Omental fat pad (tissue), 4 donors: Measurements from ENCODE around the gene ZSWIM7. TPM values are rescaled to one million over a fixed set of nuclear protein-coding genes. Genes with fewer than 3 reads are reported as not detected.
A peak's percentile ranks its signal among the peaks of the same experiment; 100 is the strongest.
"Not testable (repeated sequence)": the region's sequence is repeated elsewhere in the genome, so short reads cannot be mapped to it uniquely, and the experiment has no call there.

ENCODE experiments used
- ATAC-seq: fragments of 150-250 bp; one replicate; pipeline ENCODE4 v1.9.1; 2016; ENCODE audit warnings: mild to moderate bottlenecking, moderate library complexity; ENCODE audit not compliant: low FRiP score
- DNase-seq: peaks from one replicate; pipeline ENCODE4 v3.0.0-alpha.2; 2019; ENCODE audit warnings: low spot score
- total RNA-seq, 4 donors: library from RNA; depleted of rRNA; stranded (reverse); fragments of >200 nt; gene quantifications; one replicate each; pipeline ENCODE4 v1.1.0, GENCODE V29; 2016
- TF ChIP-seq, protein P1 (sequence below), 3 donors: fragments of 450-650 bp; IDR thresholded peaks; one replicate each; pipeline ENCODE4 v1.5.1; 2016 to 2017; ENCODE audit warnings: antibody characterized with exemption in 3 of 3, mild to moderate bottlenecking in 3 of 3, moderate library complexity in 2 of 3

ZSWIM7 gene
- total RNA-seq, 4 donors from 2014 or later: 8.6 to 34.0 (median 20.4) TPM

DNA sequence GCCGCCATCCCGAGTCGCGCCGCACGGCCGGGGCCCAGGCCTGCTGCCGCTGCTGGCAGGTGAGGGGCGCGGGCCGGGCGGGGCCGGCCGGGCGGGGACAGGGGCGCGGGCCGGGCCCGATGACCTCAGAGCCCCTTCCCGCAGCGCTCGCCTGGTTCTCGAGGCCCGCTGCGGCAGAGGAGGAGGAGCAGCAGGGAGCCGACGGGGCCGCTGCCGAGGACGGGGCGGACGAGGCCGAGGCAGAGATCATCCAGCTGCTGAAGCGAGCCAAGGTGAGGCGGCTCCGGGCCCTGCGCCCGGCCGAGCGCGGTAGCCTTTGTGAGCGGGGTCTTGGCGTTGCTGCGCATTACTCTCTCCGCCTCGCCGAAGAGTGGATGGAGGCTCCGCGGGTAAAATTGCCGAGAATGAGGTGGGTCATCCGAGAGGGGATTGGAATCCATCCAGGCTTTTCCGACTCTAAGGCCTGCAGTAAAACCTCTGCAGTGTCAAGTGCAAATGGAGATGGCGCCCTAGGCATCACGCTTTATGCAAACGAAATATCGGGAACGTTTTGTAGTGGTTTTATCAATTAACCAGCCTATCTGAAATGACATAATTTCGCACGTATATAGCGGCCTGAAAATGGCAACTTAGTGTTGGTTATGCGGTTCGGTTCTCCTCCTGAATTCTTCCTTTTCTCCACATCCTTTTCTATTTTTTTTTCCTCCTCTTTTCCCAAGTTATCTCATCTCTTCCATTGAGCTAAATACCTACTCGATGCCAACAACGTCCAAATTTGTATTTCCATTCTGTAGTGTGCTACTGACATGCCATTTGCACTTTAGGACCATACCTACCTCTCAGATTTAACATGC is 697 bp upstream of the ZSWIM7 start:
- DNase-seq (no peak), ATAC-seq (peak; percentile 72)
- TF ChIP-seq, protein P1, sequence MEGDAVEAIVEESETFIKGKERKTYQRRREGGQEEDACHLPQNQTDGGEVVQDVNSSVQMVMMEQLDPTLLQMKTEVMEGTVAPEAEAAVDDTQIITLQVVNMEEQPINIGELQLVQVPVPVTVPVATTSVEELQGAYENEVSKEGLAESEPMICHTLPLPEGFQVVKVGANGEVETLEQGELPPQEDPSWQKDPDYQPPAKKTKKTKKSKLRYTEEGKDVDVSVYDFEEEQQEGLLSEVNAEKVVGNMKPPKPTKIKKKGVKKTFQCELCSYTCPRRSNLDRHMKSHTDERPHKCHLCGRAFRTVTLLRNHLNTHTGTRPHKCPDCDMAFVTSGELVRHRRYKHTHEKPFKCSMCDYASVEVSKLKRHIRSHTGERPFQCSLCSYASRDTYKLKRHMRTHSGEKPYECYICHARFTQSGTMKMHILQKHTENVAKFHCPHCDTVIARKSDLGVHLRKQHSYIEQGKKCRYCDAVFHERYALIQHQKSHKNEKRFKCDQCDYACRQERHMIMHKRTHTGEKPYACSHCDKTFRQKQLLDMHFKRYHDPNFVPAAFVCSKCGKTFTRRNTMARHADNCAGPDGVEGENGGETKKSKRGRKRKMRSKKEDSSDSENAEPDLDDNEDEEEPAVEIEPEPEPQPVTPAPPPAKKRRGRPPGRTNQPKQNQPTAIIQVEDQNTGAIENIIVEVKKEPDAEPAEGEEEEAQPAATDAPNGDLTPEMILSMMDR (IDR thresholded peaks at IDR 0.05): no peak

DNA sequence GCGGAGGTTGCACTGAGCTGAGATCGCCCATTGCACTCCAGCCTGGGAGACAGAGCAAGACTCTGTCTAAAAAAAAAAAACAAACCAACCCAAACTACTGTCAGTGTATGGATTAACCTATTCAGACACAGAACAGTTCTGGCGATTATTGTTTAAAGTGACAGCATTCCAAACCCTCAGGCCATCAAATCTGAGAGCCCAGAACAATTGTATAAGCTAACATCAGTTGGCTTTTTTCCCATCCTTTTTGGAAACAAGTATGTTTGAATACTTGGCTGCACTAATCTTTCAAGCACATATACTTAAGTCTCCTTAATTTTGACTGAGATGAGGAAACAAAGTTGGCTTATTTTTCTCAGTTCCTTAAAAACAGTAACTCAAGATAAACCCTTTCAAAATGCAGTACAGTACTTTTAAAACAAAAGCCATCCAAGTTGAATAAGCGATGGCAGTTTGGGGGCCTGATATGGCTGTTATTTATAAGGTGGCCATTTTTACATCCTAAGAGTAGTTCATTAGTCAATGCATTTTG is 1.4 kb downstream of the ZSWIM7 start:
- DNase-seq: no peak
- ATAC-seq: no peak
- TF ChIP-seq, protein P1 (IDR thresholded peaks at IDR 0.05): no peak

DNA sequence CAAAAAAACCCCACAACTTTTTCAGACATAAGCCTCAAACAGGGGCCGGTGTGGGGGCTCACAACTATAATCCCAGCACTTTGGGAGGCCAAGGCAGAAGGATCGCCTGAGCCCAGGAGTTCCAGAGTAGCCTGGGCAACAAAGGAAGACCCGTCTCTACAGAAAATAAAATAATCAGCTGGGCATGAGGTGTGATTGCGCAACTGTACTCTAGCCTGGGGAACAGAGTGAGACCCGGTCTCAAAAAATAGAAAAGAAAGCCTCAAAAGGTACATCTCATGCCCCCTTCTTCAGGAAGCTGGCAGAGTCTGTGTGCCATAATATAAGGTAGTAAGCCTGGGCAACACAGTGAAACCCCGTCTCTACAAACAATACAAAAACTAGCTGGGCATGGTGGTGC is 3.2 kb downstream of the ZSWIM7 start:
- no peak for DNase-seq
- TF ChIP-seq, protein P1 (IDR thresholded peaks at IDR 0.05): no peak
- ATAC-seq: no peak

GRCh38 chr17:15981646-15982580 is 17.6 kb downstream of the ZSWIM7 start:
- peak; percentile 23 for ATAC-seq
- no peak for DNase-seq
- TF ChIP-seq, protein P1 (IDR thresholded peaks at IDR 0.05): no peak

- no peak for ATAC-seq
Observed at GRCh38 chr17:15981208-15981607, 18.3 kb downstream of the ZSWIM7 start.

DNA sequence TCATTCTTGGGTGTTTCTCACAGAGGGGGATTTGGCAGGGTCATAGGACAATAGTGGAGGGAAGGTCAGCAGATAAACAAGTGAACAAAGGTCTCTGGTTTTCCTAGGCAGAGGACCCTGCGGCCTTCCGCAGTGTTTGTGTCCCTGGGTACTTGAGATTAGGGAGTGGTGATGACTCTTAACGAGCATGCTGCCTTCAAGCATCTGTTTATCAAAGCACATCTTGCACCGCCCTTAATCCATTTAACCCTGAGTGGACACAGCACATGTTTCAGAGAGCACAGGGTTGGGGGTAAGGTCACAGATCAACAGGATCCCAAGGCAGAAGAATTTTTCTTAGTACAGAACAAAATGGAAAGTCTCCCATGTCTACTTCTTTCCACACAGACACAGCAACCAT is 20.5 kb downstream of the ZSWIM7 start:
- DNase-seq, ATAC-seq: not testable (repeated sequence)

More at GRCh38 chr17:15981208-15981607, 18.3 kb downstream of the ZSWIM7 start:
- no peak for DNase-seq
- TF ChIP-seq, protein P1 (IDR thresholded peaks at IDR 0.05): no peak

DNA sequence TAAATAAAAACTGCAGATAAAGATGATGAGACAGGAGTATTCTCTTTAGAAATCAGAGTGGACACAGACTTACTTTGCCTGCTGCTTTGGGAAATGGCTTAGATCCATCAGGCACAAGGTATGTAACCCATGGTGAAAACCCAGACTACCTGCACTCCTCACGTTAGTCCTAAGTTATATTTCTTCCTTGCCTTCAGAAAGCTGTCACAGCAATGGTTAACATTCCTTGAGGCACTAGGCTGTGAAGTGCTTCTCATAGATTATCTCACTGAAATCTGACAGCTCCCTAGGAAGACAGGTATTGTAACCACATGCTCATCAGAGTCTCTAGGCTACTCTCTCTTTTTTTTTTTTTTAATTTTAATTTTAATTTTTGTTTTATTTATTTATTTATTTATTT is 20.9 kb downstream of the ZSWIM7 start:
- TF ChIP-seq, protein P1 (IDR thresholded peaks at IDR 0.05): no peak
- DNase-seq (no peak), ATAC-seq (no peak)
